K562 (cell line): ENCODE results near the gene IL3RA. TPM values are rescaled to one million over a fixed set of nuclear protein-coding genes. Genes with fewer than 3 reads are reported as not detected.

ENCODE experiments used
- ATAC-seq: fragments of 200-7000 bp; cut with Tn5 transposase; 3 replicates; pipeline ENCODE4 v1.9.1; 2020; ENCODE audit warnings: moderate library complexity
- BruUV-seq: library from RNA; stranded (reverse); fragments of 400-500 nt; replicated peaks from 2 replicates; lab custom pipeline; 2021; lab: Mats Ljungman, UMichigan
- CTCF ChIA-PET: fragments of 300-600 bp; formaldehyde crosslinking; extraction: SDS; loops from one replicate; lab custom pipeline; 2021; ENCODE audit warnings: low intra/inter-chr PET ratio; lab: Yijun Ruan, JAX
- POLR2A ChIA-PET: fragments of 300-600, 350-650 bp; sonication (Branson Sonifier 250); formaldehyde crosslinking; extraction: SDS; loops from one replicate; lab custom pipeline; 2021; ENCODE audit warnings: antibody characterized with exemption, inconsistent platforms; lab: Yijun Ruan, JAX
- DNase-seq, 4 experiments: peaks; one replicate each; pipeline versions ENCODE4 v3.0.0 to v3.0.0-alpha.2; 2011 to 2018; ENCODE audit warnings: low spot score in 3 of 4, mixed read lengths in 3 of 4; ENCODE audit errors: extremely low read depth in 1 of 4
- FAIRE-seq: peaks from 2 replicates; lab custom pipeline; 2011; peaks lifted over from hg19 to GRCh38; lab: Jason Lieb, UNC
- H2AFZ ChIP-seq: 2 replicates; pipeline ENCODE4 v1.6.0; 2011; ENCODE audit warnings: low read depth, low read length, control low read depth, inconsistent platforms
- H3K27ac ChIP-seq: fragments of 200-600 bp; 3 replicates; pipeline ENCODE4 v1.8.0; 2011; ENCODE audit warnings: low read depth, mild to moderate bottlenecking, control low read depth, inconsistent platforms, low read length, moderate library complexity, mixed read lengths; ENCODE audit errors: extremely low read depth
- H3K27me3 ChIP-seq, 2 experiments: fragments of 300-600 bp in 1 of 2; 2 replicates in 1 of 2; 3 replicates in 1 of 2; pipeline versions ENCODE4 v1.6.0 to v1.8.0; 2011; ENCODE audit warnings: inconsistent platforms in 2 of 2, low read length in 2 of 2, mild to moderate bottlenecking in 1 of 2, mixed read lengths in 1 of 2, moderate library complexity in 1 of 2; ENCODE audit not compliant: control insufficient read depth in 2 of 2, insufficient read depth in 2 of 2
- H3K36me3 ChIP-seq: fragments of 300-600 bp; 3 replicates; pipeline ENCODE4 v1.8.0; 2011; ENCODE audit warnings: mild to moderate bottlenecking, low read length, inconsistent platforms; ENCODE audit not compliant: control insufficient read depth, insufficient read depth
- H3K4me1 ChIP-seq, 2 experiments: fragments of 200-600 bp in 1 of 2; replicated peaks in 1 of 2; 2 replicates in 1 of 2; 3 replicates in 1 of 2; pipeline versions ENCODE4 v1.5.1 to v1.8.0; 2011; ENCODE audit warnings: inconsistent platforms in 2 of 2, low read length in 2 of 2, mild to moderate bottlenecking in 1 of 2, mixed read lengths in 1 of 2, moderate library complexity in 1 of 2; ENCODE audit not compliant: control insufficient read depth in 2 of 2, insufficient read depth in 2 of 2
- H3K4me2 ChIP-seq: 2 replicates; pipeline ENCODE4 v1.6.1; 2011; ENCODE audit warnings: low read length, control low read depth, inconsistent platforms, mixed read lengths; ENCODE audit not compliant: insufficient read depth
- H3K4me3 ChIP-seq: fragments of 200-600 bp; sonication (generic), shearing (Covaris generic); 2 replicates; pipeline ENCODE4 v1.5.1; 2016; ENCODE audit warnings: control low read depth, inconsistent platforms
- H3K79me2 ChIP-seq: fragments of 200-600 bp; 3 replicates; pipeline ENCODE4 v1.8.0; 2011; ENCODE audit warnings: low read length, inconsistent platforms; ENCODE audit not compliant: control insufficient read depth, insufficient read depth
- H3K9ac ChIP-seq, 2 experiments: 2 replicates each; pipeline versions ENCODE4 v1.6.0 to v1.6.1; 2011; ENCODE audit warnings: low read depth in 2 of 2, low read length in 2 of 2, control low read depth in 1 of 2, inconsistent platforms in 1 of 2, mild to moderate bottlenecking in 1 of 2, mixed read lengths in 1 of 2; ENCODE audit not compliant: insufficient read depth in 1 of 2
- H3K9me1 ChIP-seq: one replicate; pipeline ENCODE4 v1.6.0; 2011; ENCODE audit warnings: inconsistent platforms, mild to moderate bottlenecking, low read length, moderate library complexity; ENCODE audit not compliant: control insufficient read depth, insufficient read depth
- H3K9me3 ChIP-seq: replicated peaks from 2 replicates; pipeline ENCODE4 v1.5.1; 2011; ENCODE audit warnings: low read depth, low read length, inconsistent platforms; ENCODE audit not compliant: control insufficient read depth, insufficient read depth
- H4K20me1 ChIP-seq: replicated peaks from 2 replicates; pipeline ENCODE4 v1.6.1; 2011; ENCODE audit warnings: low read length, inconsistent platforms, mixed read lengths; ENCODE audit not compliant: control insufficient read depth, insufficient read depth
- NCOA6 ChIP-seq: fragments of 450-650 bp; IDR thresholded peaks from 2 replicates; pipeline ENCODE4 v1.6.1; 2017; ENCODE audit warnings: mild to moderate bottlenecking
- XRCC3 ChIP-seq: fragments of 450-650 bp; IDR thresholded peaks from 2 replicates; pipeline ENCODE4 v1.6.1; 2017; ENCODE audit warnings: mild to moderate bottlenecking, moderate library complexity
- ZNF212 ChIP-seq: fragments of 450-650 bp; formaldehyde crosslinking; IDR thresholded peaks from 2 replicates; pipeline ENCODE4 v1.4.0; 2020; ENCODE audit warnings: mild to moderate bottlenecking
- WGBS: fragments of 100-300 bp; shearing (Covaris generic); methylation state at CpG from one replicate; pipeline ENCODE4 v1.1.6; 2016; ENCODE audit warnings: low coverage, mixed read lengths; ENCODE audit not compliant: insufficient coverage; ENCODE audit errors: missing lambda C conversion rate; 5-methylcytosine and 5-hydroxymethylcytosine counted together
- in situ Hi-C: fragments of 300-500 bp; cut with MboI; formaldehyde crosslinking; loops from 4 replicates; pipeline ENCODE4 v1.15.0; 2018; ENCODE audit warnings: inconsistent platforms, mixed read lengths
- intact Hi-C: fragments of 100-400 bp; cut with micrococcal nuclease; formaldehyde crosslinking; loops from 2 replicates; pipeline ENCODE4 v1.14.2; 2022
- polyA plus RNA-seq, 8 experiments: library from polyadenylated mRNA; depleted of rRNA in 4 of 8; stranded (reverse) in 5 of 8; unstranded in 3 of 8; fragments of >200 nt; fragmentation: Nextera tagmentation in 2 of 8; fragmentation: Illumina TruSeq in 1 of 8; extraction: Ambion mirVana in 2 of 8; extraction: Trizol in 1 of 8; gene quantifications; 2 replicates each; pipeline versions ENCODE4 v1.2.1 to v1.2.3, GENCODE V29; 2011 to 2014; ENCODE audit warnings: inconsistent platforms in 1 of 8, missing spikeins in 1 of 8
- total RNA-seq, 7 experiments: library from RNA; depleted of rRNA in 6 of 7; stranded (reverse); fragments of >200 nt in 6 of 7; fragmentation: Illumina TruSeq in 2 of 7; extraction: Trizol in 2 of 7; gene quantifications; 2 replicates each; pipeline versions ENCODE4 v1.2.1 to v1.2.3, GENCODE V29; 2011 to 2021; ENCODE audit warnings: low replicate concordance in 1 of 7
- TF ChIP-seq, protein P1 (sequence below): fragments of 450-650 bp; formaldehyde crosslinking; IDR thresholded peaks from 2 replicates; pipeline ENCODE4 v1.4.0; 2022; ENCODE audit warnings: missing genetic modification characterization

The IL3RA gene
- total and polyA plus RNA-seq, 9 of the 15 experiments (the other 6 are each of a cell fraction or from before 2014, with no cell fraction given): not detected

DNA sequence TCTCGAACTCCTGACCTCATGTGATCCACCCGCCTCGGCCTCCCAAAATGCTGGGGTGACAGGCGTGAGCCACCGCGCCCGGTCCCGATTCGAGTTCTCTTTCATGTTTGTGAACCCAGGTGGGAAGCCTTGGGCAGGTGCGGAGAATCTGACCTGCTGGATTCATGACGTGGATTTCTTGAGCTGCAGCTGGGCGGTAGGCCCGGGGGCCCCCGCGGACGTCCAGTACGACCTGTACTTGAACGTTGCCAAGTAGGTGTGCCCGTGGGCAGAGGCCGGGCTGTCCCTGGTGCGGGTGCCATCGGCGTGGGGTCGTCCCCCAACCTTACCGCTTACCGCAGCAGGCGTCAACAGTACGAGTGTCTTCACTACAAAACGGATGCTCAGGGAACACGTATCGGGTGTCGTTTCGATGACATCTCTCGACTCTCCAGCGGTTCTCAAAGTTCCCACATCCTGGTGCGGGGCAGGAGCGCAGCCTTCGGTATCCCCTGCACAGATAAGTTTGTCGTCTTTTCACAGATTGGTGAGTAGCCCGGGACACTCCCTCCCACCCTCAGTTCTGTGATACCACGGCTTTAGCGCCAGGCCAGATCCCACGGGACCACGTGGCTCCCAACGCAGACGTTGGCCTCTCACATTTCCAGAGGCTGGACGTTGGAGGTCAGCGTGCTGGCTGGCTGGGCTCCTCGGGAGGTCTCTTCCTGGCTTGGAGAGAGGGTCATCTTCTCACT, 15.6 kb downstream of the IL3RA start:
- WGBS: 42% methylated on average over 33 of the region's 49 CpGs
- in situ Hi-C loops: no loop called here
- H3K4me1 ChIP-seq: no peaks in the 10 kb centered on the region
- H3K9me3 ChIP-seq: no peaks in the 10 kb centered on the region
- H3K36me3 ChIP-seq: no peaks in the 10 kb centered on the region
- H3K4me2 ChIP-seq: no peak overlapping the region
- BruUV-seq: no TSS peak
- no peaks in the 10 kb centered on the region for H4K20me1 ChIP-seq
- no peaks in the 10 kb centered on the region for H3K79me2 ChIP-seq
- DNase-seq (no peak), FAIRE-seq (no peak)
- H3K4me3 ChIP-seq: no peak overlapping the region
- POLR2A ChIA-PET: no interaction called here
- H3K9ac ChIP-seq: no peak overlapping the region
- intact Hi-C loops: no loop called here
- H3K9me1 ChIP-seq: no peaks in the 10 kb centered on the region
- TF ChIP-seq NCOA6 (no peak), XRCC3 (no peak), ZNF212 (CRISPR knock-in tag) (no peak)
- TF ChIP-seq, protein P1, sequence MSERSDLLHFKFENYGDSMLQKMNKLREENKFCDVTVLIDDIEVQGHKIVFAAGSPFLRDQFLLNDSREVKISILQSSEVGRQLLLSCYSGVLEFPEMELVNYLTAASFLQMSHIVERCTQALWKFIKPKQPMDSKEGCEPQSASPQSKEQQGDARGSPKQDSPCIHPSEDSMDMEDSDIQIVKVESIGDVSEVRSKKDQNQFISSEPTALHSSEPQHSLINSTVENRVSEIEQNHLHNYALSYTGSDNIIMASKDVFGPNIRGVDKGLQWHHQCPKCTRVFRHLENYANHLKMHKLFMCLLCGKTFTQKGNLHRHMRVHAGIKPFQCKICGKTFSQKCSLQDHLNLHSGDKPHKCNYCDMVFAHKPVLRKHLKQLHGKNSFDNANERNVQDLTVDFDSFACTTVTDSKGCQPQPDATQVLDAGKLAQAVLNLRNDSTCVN (CRISPR knock-in tag): no peak
- TF ChIP-seq, all 486 proteins: peak for 0
- ATAC-seq: no peak
- CTCF ChIA-PET: no interaction called here
- H3K27ac ChIP-seq: no peak overlapping the region
- H3K27me3 ChIP-seq: peaks cover 0 to 4% of the 10 kb centered on the region in 2 experiments; a peak in 1 of 5 replicates
- no peak overlapping the region for H2AFZ ChIP-seq
